RWPE2 (cell line): ENCODE measurements around the gene NINJ2.
A peak's percentile ranks its signal among the peaks of the same experiment; 100 is the strongest.

Experiments used
- ATAC-seq: fragments of 200-7000 bp; cut with Tn5 transposase; 3 replicates; pipeline ENCODE4 v1.9.1; 2021; ENCODE audit warnings: low read depth
- DNase-seq: peaks from one replicate; pipeline ENCODE4 v3.0.0-alpha.2; 2020; ENCODE audit warnings: low spot score
- H3K27ac ChIP-seq: fragments of 450-650 bp; 2 replicates; pipeline ENCODE4 v1.5.1; 2017; ENCODE audit warnings: mild to moderate bottlenecking; ENCODE audit not compliant: poor library complexity, severe bottlenecking
- H3K27me3 ChIP-seq: fragments of 250-450 bp; sonication (Bioruptor Pico); 2 replicates; pipeline ENCODE4 v1.5.1; 2021; ENCODE audit warnings: mild to moderate bottlenecking, moderate library complexity; ENCODE audit not compliant: insufficient read depth, poor library complexity, severe bottlenecking
- H3K36me3 ChIP-seq: fragments of 250-450 bp; sonication (Bioruptor Pico); 2 replicates; pipeline ENCODE4 v1.5.1; 2020; ENCODE audit warnings: low read depth, mild to moderate bottlenecking, moderate library complexity
- H3K4me1 ChIP-seq: fragments of 250-450 bp; sonication (Bioruptor Pico); 2 replicates; pipeline ENCODE4 v1.5.1; 2021; ENCODE audit warnings: mild to moderate bottlenecking, moderate library complexity; ENCODE audit not compliant: insufficient read depth, poor library complexity, severe bottlenecking
- H3K4me3 ChIP-seq: fragments of 250-450 bp; sonication (Bioruptor Pico); 2 replicates; pipeline ENCODE4 v1.5.1; 2021; ENCODE audit warnings: mild to moderate bottlenecking, moderate library complexity; ENCODE audit not compliant: severe bottlenecking
- H3K9me3 ChIP-seq: fragments of 250-450 bp; sonication (Bioruptor Pico); 2 replicates; pipeline ENCODE4 v1.5.1; 2021; ENCODE audit warnings: mild to moderate bottlenecking, moderate library complexity; ENCODE audit not compliant: severe bottlenecking
- CTCF ChIP-seq: fragments of 450-650 bp; IDR thresholded peaks from one replicate; pipeline ENCODE4 v1.5.1; 2017; ENCODE audit warnings: mild to moderate bottlenecking, moderate library complexity; ENCODE audit not compliant: poor library complexity, severe bottlenecking

NINJ2 gene

GRCh38 chr12:535396-535795, 127.8 kb downstream of the NINJ2 start:
- H3K27ac ChIP-seq, result no peak overlapping the region
- no peak for TF ChIP-seq CTCF
- ATAC-seq (no peak), DNase-seq (no peak)
- no peaks in the 10 kb centered on the region for H3K36me3 ChIP-seq
- no peak overlapping the region for H3K4me3 ChIP-seq
- H3K9me3 ChIP-seq, result no peaks in the 10 kb centered on the region
- peaks cover 18% of the 10 kb centered on the region for H3K4me1 ChIP-seq
- H3K27me3 ChIP-seq, result no peaks in the 10 kb centered on the region

GRCh38 chr12:534216-534615, 129.0 kb downstream of the NINJ2 start:
- Histone ChIP-seq H3K9me3 (no peaks in the 10 kb centered on the region), H3K36me3 (no peaks in the 10 kb centered on the region), H3K4me3 (no peak overlapping the region), H3K27me3 (no peaks in the 10 kb centered on the region), H3K4me1 (peaks cover 22% of the 10 kb centered on the region), H3K27ac (no peak overlapping the region)
- ATAC-seq (no peak), DNase-seq (no peak)
- TF ChIP-seq CTCF, result no peak

- no peaks in the 10 kb centered on the region for H3K27me3 ChIP-seq
- H3K4me1 ChIP-seq, result peaks cover 18% of the 10 kb centered on the region
- TF ChIP-seq CTCF, result no peak
- no peak overlapping the region for H3K27ac ChIP-seq
- H3K36me3 ChIP-seq, result no peaks in the 10 kb centered on the region
- DNase-seq (peak; percentile 32), ATAC-seq (no peak)
- H3K4me3 ChIP-seq, result no peak overlapping the region
- no peaks in the 10 kb centered on the region for H3K9me3 ChIP-seq
Observed at GRCh38 chr12:533718-534117, 129.5 kb downstream of the NINJ2 start.

GRCh38 chr12:532908-533565, 130.2 kb downstream of the NINJ2 start:
- TF ChIP-seq CTCF, result no peak
- DNase-seq, result no peak
- Histone ChIP-seq H3K4me3 (no peak overlapping the region), H3K36me3 (no peaks in the 10 kb centered on the region), H3K27me3 (no peaks in the 10 kb centered on the region), H3K27ac (no peak overlapping the region), H3K4me1 (peaks cover 11% of the 10 kb centered on the region), H3K9me3 (no peaks in the 10 kb centered on the region)
- peak; percentile 76 for ATAC-seq

GRCh38 chr12:531951-532585, 131.2 kb downstream of the NINJ2 start:
- ATAC-seq, result no peak
- H3K4me3 ChIP-seq, result no peak overlapping the region
- TF ChIP-seq CTCF, result no peak
- H3K9me3 ChIP-seq, result no peaks in the 10 kb centered on the region
- peaks cover 8% of the 10 kb centered on the region for H3K4me1 ChIP-seq
- DNase-seq, result no peak
- H3K36me3 ChIP-seq, result no peaks in the 10 kb centered on the region
- H3K27ac ChIP-seq, result no peak overlapping the region
- H3K27me3 ChIP-seq, result no peaks in the 10 kb centered on the region
